Left lung (tissue), 10 donors: ENCODE results near the gene PTBP3. TPM values are rescaled to one million over a fixed set of nuclear protein-coding genes. Genes with fewer than 3 reads are reported as not detected.

Source experiments
- ATAC-seq: fragments of 200-7000 bp; cut with Tn5 transposase; one replicate; pipeline ENCODE4 v1.9.1; 2020; ENCODE audit warnings: moderate library complexity
- DNase-seq, 4 donors: peaks; one replicate each; pipeline ENCODE4 v3.0.0-alpha.2; 2013 to 2020
- H3K27ac ChIP-seq, 2 donors: fragments of 200-600 bp; sonication (generic) in 1 of 2; one replicate each; pipeline versions ENCODE4 v1.5.0 to v1.8.0; 2020 to 2021
- H3K27me3 ChIP-seq, 2 donors: fragments of 200-600 bp; sonication (generic) in 1 of 2; one replicate each; pipeline versions ENCODE4 v1.5.0 to v1.8.0; 2020 to 2021
- H3K36me3 ChIP-seq, 2 donors: fragments of 200-600 bp; sonication (generic) in 1 of 2; one replicate each; pipeline versions ENCODE4 v1.5.0 to v1.8.0; 2020 to 2021
- H3K4me1 ChIP-seq, 2 donors: fragments of 200-600 bp; one replicate each; pipeline ENCODE4 v1.8.0; 2021
- H3K4me3 ChIP-seq, 2 donors: fragments of 200-600 bp; sonication (generic) in 1 of 2; one replicate each; pipeline versions ENCODE4 v1.5.0 to v1.8.0; 2020 to 2021; ENCODE audit warnings: mild to moderate bottlenecking in 1 of 2
- H3K9me3 ChIP-seq, 2 donors: fragments of 200-600 bp; sonication (generic) in 1 of 2; one replicate each; pipeline versions ENCODE4 v1.5.0 to v1.8.0; 2020 to 2021
- intact Hi-C, 2 donors: fragments of 100-400 bp; cut with DNase I; formaldehyde crosslinking; loops; one replicate each; pipeline versions ENCODE4 v1.11.2 to v1.14.2; 2022
- polyA plus RNA-seq, 6 donors: library from polyadenylated mRNA; unstranded; fragments of 120-200 nt; gene quantifications; one replicate each; pipeline ENCODE4 v1.2.1, GENCODE V29; 2013; ENCODE audit not compliant: insufficient read length in 6 of 6
- total RNA-seq, 2 donors: library from RNA; stranded (reverse); fragmentation: NEBNext Ultra II Directional; extraction: Animal tissue kit (Norgen Biotek cat#: 25700); gene quantifications; one replicate each; pipeline ENCODE4 v1.2.1, GENCODE V29; 2021
- TF ChIP-seq, protein P1 (sequence below), 2 donors: fragments of 200-600 bp; sonication (generic) in 1 of 2; IDR thresholded peaks; one replicate each; pipeline versions ENCODE4 v1.5.0 to v1.8.0; 2021; ENCODE audit warnings: antibody characterized with exemption in 2 of 2
- donor health status: DM: no; HTN: yes; CAD: no.
- donor health status: DM: no; HTN: no; CAD: no.

Gene PTBP3
- total and polyA plus RNA-seq, 8 donors = 38.9 to 97.0 (median 45.1) TPM

DNA sequence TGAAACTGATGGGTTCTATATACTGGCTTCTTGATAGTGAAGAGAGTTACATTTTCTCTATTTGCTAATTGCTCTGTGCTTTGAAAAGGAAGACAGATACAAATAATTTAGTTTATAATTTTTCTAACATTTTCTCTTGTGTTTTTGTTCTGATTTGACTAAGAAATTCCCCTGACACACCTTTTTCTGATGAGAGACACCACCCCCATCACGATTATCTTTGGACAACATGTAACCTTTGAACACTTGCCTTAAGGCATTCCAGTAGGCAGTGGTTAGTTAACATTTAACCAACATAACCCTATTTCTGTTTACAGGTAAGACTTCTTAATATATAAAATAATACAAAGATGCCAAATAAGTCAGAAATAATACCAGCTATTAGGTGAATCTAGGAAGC, 4.1 kb upstream of the PTBP3 start:
- no peaks in the 10 kb centered on the region for H3K9me3 ChIP-seq
- TF ChIP-seq, protein P1, sequence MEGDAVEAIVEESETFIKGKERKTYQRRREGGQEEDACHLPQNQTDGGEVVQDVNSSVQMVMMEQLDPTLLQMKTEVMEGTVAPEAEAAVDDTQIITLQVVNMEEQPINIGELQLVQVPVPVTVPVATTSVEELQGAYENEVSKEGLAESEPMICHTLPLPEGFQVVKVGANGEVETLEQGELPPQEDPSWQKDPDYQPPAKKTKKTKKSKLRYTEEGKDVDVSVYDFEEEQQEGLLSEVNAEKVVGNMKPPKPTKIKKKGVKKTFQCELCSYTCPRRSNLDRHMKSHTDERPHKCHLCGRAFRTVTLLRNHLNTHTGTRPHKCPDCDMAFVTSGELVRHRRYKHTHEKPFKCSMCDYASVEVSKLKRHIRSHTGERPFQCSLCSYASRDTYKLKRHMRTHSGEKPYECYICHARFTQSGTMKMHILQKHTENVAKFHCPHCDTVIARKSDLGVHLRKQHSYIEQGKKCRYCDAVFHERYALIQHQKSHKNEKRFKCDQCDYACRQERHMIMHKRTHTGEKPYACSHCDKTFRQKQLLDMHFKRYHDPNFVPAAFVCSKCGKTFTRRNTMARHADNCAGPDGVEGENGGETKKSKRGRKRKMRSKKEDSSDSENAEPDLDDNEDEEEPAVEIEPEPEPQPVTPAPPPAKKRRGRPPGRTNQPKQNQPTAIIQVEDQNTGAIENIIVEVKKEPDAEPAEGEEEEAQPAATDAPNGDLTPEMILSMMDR (IDR thresholded peaks at IDR 0.05) = no peak
- DNase-seq (no peak), ATAC-seq (no peak)
- no peaks in the 10 kb centered on the region for H3K36me3 ChIP-seq
- intact Hi-C loops = no loop called here
- peaks cover 0 to 7% of the 10 kb centered on the region in 2 donors for H3K4me1 ChIP-seq
- H3K27ac ChIP-seq = no peak overlapping the region
- no peak overlapping the region for H3K4me3 ChIP-seq
- H3K27me3 ChIP-seq = no peaks in the 10 kb centered on the region

DNA sequence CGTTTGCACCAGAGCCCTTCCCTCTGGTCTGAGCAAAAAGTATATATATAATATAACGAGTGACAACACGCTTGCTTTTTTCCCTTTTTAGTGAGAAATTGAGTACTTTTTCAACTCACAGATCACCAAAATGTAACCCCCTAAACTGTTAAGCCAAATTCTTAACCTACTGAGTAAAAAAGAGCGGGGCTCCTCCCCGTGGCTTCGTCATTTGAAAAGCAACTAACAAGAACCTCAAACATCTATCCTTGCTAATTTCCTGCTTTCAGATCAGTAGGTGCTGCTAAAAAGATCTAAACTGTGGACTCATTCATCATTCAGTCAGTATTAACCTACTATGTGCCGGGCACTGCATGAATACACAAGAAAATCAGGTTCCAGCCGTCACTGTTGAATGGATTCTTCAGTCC, 1.0 kb upstream of the PTBP3 start:
- Histone ChIP-seq H3K9me3 (no peaks in the 10 kb centered on the region), H3K4me3 (peak overlapping the region; percentile 55 to 93), H3K36me3 (no peaks in the 10 kb centered on the region), H3K4me1 (peaks cover 3 to 31% of the 10 kb centered on the region in 2 donors), H3K27ac (peak overlapping the region; percentile 100), H3K27me3 (no peaks in the 10 kb centered on the region)
- peak in 2 of 4 donors; percentile 39 to 44 for DNase-seq
- intact Hi-C loops = no loop called here
- no peak for ATAC-seq
- TF ChIP-seq, protein P1 (IDR thresholded peaks at IDR 0.05) = no peak

DNA sequence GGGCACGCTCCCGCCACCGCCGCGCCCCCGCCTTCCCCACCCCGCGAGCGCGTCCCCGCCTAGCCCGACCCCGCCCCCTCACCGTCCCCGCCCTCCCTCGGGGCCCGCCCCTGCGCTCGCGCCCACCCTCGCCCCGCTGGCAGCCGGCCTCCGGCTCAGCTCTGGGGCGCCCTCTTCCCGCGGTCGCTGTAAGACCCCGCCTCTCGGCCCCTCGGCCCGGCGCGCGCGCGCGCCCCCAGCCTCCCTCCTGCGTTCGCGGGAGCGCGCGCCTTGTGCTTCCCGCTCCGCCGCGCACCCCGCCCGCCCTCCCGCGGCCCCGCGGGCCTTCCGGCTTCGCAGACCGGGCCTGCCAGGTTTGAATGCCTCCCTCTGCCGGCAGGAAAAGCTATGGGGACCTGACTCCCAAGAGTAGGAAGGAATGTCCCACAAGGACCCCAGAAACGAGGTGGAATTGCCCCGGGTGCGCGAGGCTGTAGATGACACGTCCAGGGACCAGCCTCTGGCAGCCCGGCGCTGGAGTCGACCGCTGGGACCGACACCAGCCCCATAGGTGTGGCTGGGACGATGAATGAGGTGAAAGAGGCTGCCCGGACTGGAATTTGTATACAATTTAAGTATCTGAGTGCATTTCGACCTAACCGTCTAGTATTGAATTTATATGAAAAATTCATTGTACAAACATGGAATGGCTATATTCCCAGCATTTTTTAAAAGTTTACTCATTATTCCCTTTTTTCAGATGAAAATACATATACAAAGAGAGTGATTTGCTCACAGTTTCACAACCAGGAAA, 416 bp upstream of the PTBP3 start:
- H3K9me3 ChIP-seq = no peaks in the 10 kb centered on the region
- intact Hi-C loops = no loop called here
- H3K4me3 ChIP-seq = peak overlapping the region; percentile 89 to 93
- H3K27ac ChIP-seq = peak overlapping the region; percentile 100
- TF ChIP-seq, protein P1 (IDR thresholded peaks at IDR 0.05) = peak; percentile 51 to 61
- no peaks in the 10 kb centered on the region for H3K36me3 ChIP-seq
- peak; percentile 95 to 100 (median 96) for DNase-seq
- peak; percentile 88 for ATAC-seq
- peaks cover 3 to 37% of the 10 kb centered on the region in 2 donors for H3K4me1 ChIP-seq
- H3K27me3 ChIP-seq = no peaks in the 10 kb centered on the region

DNA sequence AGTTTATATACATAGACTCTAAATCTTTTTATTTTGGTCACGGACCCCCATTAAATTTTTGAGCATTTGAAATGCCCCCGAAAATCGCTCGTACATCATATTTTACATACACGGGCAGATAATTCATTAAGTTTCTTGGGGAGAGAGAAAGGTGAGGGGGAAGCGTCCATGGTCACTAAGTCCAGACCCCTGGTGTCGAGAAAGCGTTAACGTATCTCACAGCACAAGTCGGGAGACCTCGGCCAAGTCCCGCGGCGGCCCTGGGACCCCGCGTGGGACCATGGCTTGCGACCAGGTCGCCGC, 794 bp downstream of the PTBP3 start:
- intact Hi-C loops = no loop called here
- H3K4me1 ChIP-seq = peaks cover 9 to 48% of the 10 kb centered on the region in 2 donors
- ATAC-seq (no peak), DNase-seq (no peak)
- H3K27ac ChIP-seq = peak overlapping the region; percentile 100
- H3K36me3 ChIP-seq = no peaks in the 10 kb centered on the region
- TF ChIP-seq, protein P1 (IDR thresholded peaks at IDR 0.05) = peak; percentile 13 to 16
- H3K27me3 ChIP-seq = no peaks in the 10 kb centered on the region
- peak overlapping the region; percentile 89 to 93 for H3K4me3 ChIP-seq
- no peaks in the 10 kb centered on the region for H3K9me3 ChIP-seq

DNA sequence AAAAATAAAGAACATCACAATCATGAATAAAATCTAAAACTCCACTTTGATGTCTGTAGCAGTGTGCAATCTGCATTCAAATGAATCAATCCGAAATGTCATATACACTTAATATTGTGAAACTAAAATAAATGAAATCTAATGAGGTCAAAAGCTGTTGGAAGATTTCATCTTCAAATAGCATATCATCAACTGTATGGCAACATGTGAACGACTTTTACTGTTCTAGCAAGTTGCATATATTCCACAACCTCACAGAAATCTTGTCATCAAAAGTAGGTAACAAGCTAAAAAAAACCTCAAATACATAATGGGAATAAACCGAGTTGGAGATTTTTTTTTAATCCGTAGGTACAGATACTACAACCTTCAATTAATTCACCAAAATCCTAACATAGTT, 1.2 kb downstream of the PTBP3 start:
- no peaks in the 10 kb centered on the region for H3K36me3 ChIP-seq
- H3K9me3 ChIP-seq = no peaks in the 10 kb centered on the region
- peak overlapping the region; percentile 100 for H3K27ac ChIP-seq
- DNase-seq (no peak), ATAC-seq (no peak)
- peak overlapping the region; percentile 89 to 93 for H3K4me3 ChIP-seq
- no peaks in the 10 kb centered on the region for H3K27me3 ChIP-seq
- H3K4me1 ChIP-seq = peaks cover 9 to 52% of the 10 kb centered on the region in 2 donors
- TF ChIP-seq, protein P1 (IDR thresholded peaks at IDR 0.05) = no peak
- intact Hi-C loops = no loop called here
